SW480 (cell line): Measurements from ENCODE around the gene MRPS21.
"Not testable (repeated sequence)": the region's sequence is repeated elsewhere in the genome, so short reads cannot be mapped to it uniquely, and the experiment has no call there.

ENCODE experiments used
- DNase-seq: peaks from one replicate; pipeline ENCODE4 v3.0.0-alpha.2; 2016; ENCODE audit warnings: low spot score

MRPS21 gene

DNA sequence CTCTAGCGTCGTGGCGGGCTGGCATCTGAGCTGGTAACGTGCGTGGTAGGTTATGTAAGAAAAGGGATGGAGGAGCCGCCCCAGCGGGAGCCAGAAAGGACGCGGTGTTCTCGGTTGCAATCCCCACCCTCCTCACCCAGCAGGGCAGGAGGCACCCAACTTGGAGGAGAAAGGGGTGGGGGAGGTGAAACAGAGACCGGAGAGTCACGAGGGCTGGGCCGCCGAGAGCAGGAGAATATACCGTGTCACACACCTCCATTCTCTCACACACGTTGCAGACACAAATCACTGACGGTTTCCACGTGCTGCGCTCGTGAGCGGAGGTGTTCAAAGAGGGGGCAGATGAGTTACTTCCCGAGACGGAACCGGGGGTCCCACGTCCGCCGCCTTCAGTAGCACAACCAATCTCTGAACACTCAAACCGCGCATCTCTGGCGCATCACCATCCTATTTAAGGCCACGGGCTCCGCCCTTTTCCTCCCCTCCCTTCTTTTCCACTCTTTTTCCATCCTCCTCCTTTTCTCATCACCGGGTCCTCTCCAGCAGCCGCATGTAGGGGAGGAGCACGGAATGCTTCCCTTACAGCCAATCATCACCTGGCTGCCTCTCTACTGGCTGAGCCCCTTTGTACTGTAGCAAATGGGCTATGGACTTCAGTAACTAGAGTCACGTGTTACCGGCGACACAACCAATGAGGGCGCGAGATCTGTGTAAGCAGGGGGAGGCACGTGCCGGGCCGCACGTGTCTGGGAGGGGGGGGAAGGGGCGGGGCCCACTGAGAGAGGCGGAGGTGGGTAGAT lies 11.7 kb upstream of the MRPS21 start, which contains the start of gene CIART:
CIART (plus strand) TSS at position 797 of the 800 bp plus-strand sequence. CDS start 714 bp downstream, outside the sequence.
- DNase-seq: no peak

DNA sequence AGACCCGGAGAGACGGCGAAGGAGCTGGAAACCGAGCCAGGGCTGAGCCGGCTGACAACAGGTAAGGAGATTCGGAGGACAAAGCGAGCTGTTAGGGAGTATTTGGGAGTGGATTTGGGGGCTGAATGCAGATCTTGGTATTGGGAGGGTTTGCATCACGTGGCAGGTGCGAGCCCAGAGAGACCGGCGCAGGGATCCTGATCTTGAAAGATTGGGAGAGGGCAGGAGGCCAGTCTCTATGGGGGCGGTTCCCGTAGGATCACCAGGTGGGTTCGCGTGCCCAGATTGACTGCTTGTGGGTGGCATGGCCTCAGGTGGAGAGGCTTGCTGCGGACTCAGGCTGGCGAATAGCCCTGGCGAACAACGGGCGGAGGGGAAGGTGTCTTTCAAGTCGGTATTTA lies 11.1 kb upstream of the MRPS21 start:
- no peak for DNase-seq

DNA sequence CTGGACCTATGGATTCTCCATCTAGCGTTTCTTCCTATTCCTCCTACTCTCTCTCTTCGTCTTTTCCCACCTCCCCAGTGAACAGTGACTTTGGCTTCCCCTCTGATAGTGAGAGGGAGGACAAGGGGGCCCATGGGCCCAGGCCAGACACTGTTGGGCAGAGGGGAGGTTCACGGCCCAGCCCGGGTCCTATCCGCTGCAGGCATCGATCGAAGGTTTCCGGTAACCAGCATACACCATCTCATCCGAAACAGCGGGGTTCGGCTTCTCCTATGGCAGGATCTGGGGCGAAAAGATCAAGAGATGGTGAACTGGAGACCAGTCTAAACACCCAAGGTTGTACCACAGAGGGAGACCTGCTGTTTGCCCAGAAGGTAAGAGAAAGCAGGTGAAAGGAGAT lies 10.4 kb upstream of the MRPS21 start:
- no peak for DNase-seq

DNA sequence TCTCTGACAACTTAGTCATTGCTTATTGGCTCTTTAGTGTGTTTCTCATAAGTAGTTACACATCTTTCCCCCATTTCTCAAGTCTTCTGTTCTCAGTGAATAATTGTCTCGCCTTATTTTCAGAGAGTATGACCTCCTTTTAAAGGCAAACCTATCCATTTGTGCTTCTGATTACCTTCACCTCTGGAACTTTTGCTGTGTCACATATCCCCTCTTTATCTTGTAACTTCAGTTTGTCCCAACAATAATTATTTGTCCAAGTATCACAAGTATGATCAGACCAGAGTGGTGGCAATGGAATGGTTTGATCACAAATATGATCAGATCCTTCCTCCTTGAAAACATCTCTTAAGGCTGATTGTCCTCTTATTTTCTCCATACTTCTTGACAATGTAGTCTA lies 5.3 kb upstream of the MRPS21 start:
- DNase-seq: no peak

DNA sequence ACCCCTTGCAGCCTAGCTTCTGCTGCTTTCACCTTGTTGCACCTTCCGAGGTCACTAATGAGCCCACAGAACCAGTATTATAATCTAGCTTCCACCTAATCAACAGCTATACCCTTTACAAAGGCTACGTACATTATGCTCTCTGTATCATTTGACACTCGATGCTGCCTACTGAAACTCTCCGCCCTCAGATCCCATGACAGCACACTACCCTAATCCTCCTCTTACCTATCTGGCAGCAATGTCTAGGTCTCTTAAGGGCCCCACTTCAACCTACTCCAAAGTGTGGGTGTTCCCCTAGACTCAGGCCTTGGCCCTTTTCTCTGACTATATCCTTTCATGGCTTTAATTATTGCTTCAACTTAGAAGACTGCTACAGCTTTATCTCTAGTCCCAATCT lies 4.8 kb upstream of the MRPS21 start:
- no peak for DNase-seq

DNA sequence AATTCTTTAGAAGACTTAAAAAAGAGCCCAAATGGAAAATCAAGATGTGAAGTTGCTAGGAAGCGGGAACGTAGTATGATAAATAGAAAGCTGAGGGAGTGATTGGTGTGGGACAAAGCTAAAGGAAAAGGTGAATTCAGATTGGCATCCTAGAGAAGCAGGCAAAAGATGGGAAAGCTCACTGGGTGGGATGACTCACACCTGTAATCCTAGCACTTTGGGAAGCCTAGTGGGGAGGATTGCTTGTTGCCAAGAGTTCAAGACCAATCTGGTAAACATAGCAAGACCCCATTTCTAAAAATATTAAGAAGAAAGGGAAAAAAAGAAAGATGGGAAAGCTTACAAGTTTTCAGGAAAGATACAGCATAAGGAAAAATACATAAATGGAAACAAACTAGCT lies 1.8 kb downstream of the MRPS21 start:
- no peak for DNase-seq

DNA sequence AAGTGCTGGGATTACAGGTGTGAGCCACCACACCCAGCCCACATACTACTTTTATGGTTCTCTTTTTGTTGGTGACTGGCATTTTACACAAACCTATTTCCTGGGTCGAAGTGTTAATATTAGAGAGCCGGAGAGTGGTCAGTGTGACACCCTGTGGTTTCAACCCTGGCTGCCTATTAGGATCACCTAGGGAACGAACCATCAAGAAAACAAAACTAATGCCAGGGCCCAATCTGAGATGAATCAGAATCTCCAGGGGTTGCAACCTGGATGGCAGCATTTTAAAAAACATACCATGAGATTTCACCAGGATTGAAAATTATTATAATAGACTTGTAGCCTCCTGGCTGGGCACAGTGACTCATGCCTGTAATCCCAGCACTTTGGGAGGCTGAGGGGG lies 6.1 kb downstream of the MRPS21 start:
- DNase-seq: no peak

DNA sequence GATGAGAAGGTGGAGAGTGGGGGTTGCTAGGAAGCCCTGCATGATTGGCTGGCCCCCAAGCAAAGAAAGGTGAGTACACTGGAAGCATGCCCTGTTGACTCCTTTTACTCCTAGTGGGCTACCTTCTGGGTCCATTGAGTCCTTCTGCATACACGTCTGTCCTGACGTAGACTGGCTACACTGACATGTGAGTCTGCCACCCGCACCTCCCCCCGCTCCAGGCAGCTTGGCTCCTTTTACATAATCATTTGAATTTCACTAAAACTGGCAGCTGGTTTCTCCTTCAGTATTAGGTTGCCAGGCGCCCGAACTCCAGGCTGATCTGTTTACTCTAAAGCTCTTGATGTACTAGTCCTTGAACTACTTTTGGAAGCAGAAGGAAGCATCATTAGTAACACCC lies 8.7 kb downstream of the MRPS21 start:
- no peak for DNase-seq

DNA sequence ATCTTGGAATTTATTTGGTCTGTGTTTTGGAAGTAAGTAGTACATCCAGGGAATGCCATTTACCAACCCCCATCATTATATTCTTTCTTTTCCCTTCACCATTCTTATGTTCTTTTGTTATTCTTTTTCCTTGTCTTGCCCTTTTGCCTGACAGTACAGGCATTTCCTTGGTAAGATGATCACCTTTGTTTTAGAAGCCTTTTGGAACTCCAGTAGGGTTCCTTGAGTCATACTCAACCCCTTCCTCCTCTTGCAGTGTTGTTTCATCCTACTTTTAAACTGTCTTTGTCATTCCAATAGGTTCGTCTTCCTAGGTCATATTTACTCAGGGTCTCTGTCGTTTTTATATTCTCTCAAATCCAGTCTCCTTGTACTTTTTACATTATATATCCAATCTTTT lies 9.2 kb downstream of the MRPS21 start:
- DNase-seq: no peak

DNA sequence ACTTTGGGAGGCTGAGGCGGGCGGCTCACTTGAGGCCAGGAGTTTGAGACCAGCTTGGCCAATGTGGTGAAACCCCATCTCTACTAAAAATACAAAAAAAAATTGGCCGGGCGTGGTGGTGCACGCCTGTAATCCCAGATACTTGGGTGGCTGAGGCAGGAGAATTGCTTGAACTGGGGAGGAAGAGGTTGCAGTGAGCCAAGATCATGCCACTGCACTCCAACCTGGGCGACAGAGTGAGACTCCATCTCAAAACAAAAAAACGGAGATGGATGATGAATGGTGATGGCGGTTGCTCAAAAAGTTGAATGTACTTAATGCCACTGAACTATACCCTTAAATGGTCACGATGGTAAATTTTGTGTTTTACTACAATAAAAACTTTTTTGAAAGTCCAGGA lies 14.9 kb downstream of the MRPS21 start:
- not testable (repeated sequence) for DNase-seq

DNA sequence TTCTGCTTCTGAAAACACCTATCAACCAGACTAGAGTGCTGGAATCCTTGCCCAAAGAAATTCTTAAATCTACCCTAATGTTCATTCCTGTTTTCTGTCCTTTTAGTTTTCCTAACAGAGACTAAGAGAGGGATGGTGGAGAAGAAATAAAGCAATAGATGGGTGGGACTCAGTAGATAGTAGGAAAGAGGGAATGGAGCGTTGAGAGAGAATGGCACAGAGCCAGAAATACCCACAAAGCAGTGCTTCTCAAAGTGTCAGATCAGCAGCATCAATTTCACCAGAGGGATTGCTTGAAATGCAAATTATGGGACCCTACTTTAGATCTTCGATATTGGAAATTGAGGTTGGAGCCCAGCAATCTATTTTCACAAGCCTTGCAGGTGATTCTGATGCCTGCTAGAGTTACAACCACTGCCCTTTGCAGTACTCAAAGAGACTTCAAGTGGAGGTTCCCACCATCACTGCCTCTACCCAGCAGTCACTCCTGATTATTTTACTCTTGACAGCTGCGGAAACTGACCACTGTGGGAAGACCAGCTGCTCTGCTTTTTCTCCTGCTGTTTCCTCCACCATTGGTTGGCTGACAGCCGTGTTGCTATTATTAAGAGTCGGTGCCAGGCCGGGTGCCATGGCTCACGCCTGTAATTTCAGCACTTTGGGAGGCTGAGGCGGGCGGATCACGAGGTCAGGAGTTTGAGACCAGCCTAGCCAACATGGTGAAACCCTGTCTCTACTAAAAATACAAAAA lies 16.3 kb downstream of the MRPS21 start:
- DNase-seq: no peak

DNA sequence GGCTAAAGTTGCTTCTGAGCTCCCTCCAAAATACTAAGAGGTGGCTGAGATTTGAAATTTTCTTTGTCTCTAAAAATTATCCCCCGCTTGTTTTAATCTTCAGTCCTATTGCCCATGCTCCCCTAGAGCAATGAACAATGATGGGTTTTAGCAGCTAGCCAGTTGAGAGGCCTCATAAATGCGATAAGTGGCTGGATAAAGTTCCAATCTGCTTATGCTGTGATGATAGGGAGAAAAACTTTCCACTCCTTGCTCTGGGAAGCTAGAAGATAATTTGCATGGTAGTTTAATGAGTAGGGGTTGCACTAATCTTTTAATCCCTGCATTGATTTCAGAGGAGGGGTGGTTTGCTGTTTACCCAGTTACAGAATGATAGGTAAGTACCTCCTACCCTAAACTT lies 18.1 kb downstream of the MRPS21 start:
- DNase-seq: no peak

DNA sequence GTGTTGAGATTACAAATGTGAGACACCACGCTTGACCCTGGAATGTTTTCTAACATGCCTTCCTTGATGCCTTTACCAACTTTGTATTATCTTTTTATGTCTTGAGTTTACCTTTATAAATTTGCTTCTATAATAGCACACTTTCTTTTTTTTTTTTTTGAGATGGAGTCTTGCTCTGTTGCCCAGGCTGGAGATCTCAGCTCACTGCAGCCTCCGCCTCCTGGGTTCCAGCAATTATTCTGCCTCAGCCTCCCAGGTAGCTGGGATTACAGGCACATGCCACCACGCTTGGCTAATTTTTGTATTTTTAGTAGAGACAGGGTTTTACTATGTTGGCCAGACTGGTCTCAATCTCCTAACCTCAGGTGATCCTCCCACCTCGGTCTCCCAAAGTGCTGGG lies 21.0 kb downstream of the MRPS21 start:
- not testable (repeated sequence) for DNase-seq

DNA sequence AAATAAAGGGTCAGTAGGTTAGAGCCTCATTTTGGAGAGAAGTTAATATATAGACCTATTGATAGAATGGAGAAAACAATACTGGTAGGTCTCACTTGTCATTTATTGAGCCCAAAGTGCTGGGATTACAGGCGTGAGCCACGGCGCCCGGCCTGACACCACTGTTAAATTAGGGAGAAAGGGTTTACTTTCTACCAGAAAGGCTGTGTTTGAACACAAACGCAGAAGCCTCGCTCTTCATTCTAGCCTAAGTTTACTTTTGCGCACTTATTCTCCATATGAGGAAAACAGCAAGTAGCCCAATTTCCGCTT lies 27.0 kb downstream of the MRPS21 start:
- DNase-seq: no peak

DNA sequence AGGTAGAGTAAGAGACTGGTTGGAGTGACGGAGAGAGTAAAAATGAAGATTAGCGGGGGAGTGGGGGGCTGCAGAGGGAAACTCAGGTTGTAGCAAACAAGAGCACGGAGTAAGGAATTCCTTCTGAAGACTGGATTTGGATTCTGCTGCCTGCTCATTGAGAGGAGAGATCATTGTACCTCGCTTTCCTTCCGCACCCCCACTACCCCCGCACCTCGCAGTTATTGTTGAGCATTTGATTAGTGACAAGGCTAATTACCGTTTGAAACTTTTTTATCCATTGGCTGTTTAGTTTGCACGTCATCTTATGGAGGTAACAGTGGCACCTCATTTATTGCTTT lies 28.1 kb downstream of the MRPS21 start:
- no peak for DNase-seq

DNA sequence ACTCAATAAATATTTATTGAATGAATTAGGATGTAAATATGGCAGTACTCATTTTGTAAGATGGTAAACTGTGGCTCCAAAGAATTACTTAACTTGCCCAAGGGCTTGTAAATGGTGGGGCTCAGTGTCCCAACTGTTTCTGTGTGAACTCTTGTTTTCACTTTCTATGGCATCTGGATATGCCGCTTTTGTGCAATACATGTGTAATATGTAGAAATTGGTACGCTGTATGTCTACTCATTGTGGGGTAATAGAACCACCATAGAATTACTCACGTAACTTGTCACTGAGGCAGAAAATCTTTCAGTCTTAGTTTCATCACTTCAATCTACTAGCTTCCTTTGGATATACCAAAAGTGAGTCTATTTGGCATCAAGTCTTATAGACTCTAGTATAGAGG lies 28.6 kb downstream of the MRPS21 start:
- no peak for DNase-seq

DNA sequence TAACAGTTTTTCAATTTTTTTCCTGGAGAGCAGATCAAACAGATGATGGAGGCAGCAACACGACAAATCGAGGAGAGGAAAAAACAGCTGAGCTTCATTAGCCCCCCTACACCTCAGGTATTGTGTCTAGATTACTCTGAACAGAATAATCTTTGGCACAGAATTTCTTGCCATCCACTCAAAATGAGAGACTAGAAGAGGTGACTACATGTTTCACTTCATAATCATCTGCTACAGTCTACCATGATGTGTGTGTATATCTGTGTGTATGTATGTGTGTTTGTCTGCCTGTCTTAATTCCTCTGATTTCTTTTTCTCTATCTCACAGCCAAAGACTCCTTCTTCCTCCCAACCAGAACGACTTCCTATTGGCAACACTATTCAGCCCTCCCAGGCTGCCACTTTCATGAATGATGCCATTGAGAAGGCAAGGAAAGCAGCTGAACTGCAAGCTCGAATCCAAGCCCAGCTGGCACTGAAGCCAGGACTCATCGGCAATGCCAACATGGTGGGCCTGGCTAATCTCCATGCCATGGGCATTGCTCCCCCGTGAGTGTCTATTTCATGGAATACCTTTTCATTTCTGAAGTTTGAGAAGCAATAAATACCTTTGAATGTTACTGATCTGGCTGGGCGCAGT lies 39.1 kb downstream of the MRPS21 start:
- no peak for DNase-seq

DNA sequence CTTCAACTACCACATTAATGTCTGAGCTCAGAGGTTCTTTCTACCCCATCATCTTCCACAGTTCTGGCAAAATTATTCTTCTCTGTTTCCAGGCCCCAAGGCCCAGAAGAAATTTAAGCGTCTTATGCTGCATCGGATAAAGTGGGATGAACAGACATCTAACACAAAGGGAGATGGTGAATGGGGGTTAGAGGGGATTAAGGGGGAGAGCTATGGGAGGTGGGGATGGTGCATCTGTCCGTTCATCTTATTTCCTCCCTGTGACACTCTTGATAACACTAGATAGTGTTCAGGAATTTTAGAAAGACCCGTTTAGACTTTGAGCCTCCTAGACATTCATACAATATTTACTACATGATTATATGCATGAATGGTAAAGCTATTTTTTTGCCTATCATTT lies 52.7 kb downstream of the MRPS21 start:
- DNase-seq: no peak

DNA sequence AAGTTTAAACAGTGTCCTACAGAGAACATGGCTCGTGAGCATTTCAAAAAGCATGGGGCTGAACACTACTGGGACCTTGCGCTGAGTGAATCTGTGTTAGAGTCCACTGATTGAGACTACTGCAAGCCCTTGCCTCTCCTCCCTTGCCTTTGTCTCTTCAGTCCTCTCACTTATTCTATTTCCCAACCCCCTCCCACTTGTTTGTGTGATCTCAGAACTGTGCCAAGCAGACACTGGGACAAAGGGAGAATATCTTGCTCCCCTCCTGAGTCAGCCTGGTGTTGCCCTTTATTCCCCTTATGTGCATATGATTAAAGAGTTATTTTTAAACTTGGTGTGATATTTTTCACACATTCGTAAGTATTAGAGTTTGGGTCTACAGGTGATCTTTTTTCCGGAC lies 59.2 kb downstream of the MRPS21 start:
- DNase-seq: no peak
